ENCODE results near the gene RGS5. TPM values are rescaled to one million over a fixed set of nuclear protein-coding genes. Genes with fewer than 3 reads are reported as not detected.

Gene RGS5
- total RNA-seq, 4 donors from 2014 or later, result 7.0 to 32.9 (median 21.8) TPM

- no peak for TF ChIP-seq EP300 (IDR thresholded peaks at IDR 0.05)
- TF ChIP-seq, protein P1, sequence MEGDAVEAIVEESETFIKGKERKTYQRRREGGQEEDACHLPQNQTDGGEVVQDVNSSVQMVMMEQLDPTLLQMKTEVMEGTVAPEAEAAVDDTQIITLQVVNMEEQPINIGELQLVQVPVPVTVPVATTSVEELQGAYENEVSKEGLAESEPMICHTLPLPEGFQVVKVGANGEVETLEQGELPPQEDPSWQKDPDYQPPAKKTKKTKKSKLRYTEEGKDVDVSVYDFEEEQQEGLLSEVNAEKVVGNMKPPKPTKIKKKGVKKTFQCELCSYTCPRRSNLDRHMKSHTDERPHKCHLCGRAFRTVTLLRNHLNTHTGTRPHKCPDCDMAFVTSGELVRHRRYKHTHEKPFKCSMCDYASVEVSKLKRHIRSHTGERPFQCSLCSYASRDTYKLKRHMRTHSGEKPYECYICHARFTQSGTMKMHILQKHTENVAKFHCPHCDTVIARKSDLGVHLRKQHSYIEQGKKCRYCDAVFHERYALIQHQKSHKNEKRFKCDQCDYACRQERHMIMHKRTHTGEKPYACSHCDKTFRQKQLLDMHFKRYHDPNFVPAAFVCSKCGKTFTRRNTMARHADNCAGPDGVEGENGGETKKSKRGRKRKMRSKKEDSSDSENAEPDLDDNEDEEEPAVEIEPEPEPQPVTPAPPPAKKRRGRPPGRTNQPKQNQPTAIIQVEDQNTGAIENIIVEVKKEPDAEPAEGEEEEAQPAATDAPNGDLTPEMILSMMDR (IDR thresholded peaks at IDR 0.05), result no peak
- no peak for DNase-seq (ENCODE audit: low spot score in 2 of 2)
- Histone ChIP-seq H3K27ac (no peak overlapping the region), H3K36me3 (no peaks in the 10 kb centered on the region), H3K9me3 (no peaks in the 10 kb centered on the region), H3K27me3 (no peaks in the 10 kb centered on the region), H3K4me3 (no peak overlapping the region), H3K4me1 (no peaks in the 10 kb centered on the region)
- WGBS, result 86% methylated on average over 2 of the region's 2 CpGs
Measured at GRCh38 chr1:163131981-163132380, 70.7 kb downstream of the RGS5 start.

GRCh38 chr1:163130225-163130856, 72.4 kb downstream of the RGS5 start:
- H3K4me3 ChIP-seq, result no peak overlapping the region
- no peaks in the 10 kb centered on the region for H3K36me3 ChIP-seq
- WGBS, result 67% methylated on average over 1 of the region's 1 CpG
- no peak for DNase-seq (ENCODE audit: low spot score in 2 of 2)
- no peaks in the 10 kb centered on the region for H3K9me3 ChIP-seq
- TF ChIP-seq POLR2A (IDR thresholded peaks at IDR 0.05), result no peak
- TF ChIP-seq POLR2AphosphoS5 (IDR thresholded peaks at IDR 0.05), result no peak
- TF ChIP-seq, protein P1 (IDR thresholded peaks at IDR 0.05), result no peak
- no peak for TF ChIP-seq EP300 (IDR thresholded peaks at IDR 0.05)
- no peaks in the 10 kb centered on the region for H3K27me3 ChIP-seq
- no peaks in the 10 kb centered on the region for H3K4me1 ChIP-seq
- H3K27ac ChIP-seq, result no peak overlapping the region

- Histone ChIP-seq H3K36me3 (no peaks in the 10 kb centered on the region), H3K27ac (no peak overlapping the region), H3K4me1 (no peaks in the 10 kb centered on the region), H3K4me3 (no peak overlapping the region), H3K27me3 (no peaks in the 10 kb centered on the region), H3K9me3 (no peaks in the 10 kb centered on the region)
- no peak for DNase-seq (ENCODE audit: low spot score in 2 of 2)
- WGBS, result 79% methylated on average over 2 of the region's 2 CpGs
- no peak for TF ChIP-seq POLR2A (IDR thresholded peaks at IDR 0.05)
- TF ChIP-seq, protein P1 (IDR thresholded peaks at IDR 0.05), result no peak
- TF ChIP-seq EP300 (IDR thresholded peaks at IDR 0.05), result no peak
- no peak for TF ChIP-seq POLR2AphosphoS5 (IDR thresholded peaks at IDR 0.05)
Measured at GRCh38 chr1:163128282-163128681, 74.4 kb downstream of the RGS5 start.

DNA sequence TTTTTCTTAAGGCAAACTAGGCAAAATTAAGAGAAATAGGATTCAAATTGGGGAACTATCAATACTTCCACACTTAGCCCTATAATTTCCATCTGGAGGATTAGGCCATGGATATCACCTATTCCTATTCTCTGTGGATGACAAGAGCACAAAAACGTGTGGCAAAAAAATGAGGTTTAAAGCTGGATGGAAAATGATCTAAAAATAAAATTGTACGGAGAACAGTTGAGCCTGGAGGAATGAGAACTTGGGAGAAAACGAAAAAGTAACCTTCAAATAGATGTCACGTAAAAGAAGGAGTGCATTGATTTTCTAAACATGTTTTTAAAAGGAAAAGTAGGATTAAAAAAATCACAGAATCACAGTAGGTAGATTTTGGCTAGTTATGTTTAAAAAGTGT, 77.9 kb downstream of the RGS5 start:
- no peak overlapping the region for H3K27ac ChIP-seq
- H3K4me3 ChIP-seq, result no peak overlapping the region
- TF ChIP-seq, protein P1 (IDR thresholded peaks at IDR 0.05), result no peak
- no peak for TF ChIP-seq POLR2AphosphoS5 (IDR thresholded peaks at IDR 0.05)
- TF ChIP-seq POLR2A (IDR thresholded peaks at IDR 0.05), result no peak
- TF ChIP-seq EP300 (IDR thresholded peaks at IDR 0.05), result no peak
- H3K4me1 ChIP-seq, result no peaks in the 10 kb centered on the region
- H3K27me3 ChIP-seq, result no peaks in the 10 kb centered on the region
- WGBS, result 66% methylated on average over 4 of the region's 4 CpGs
- H3K36me3 ChIP-seq, result no peaks in the 10 kb centered on the region
- no peaks in the 10 kb centered on the region for H3K9me3 ChIP-seq
- DNase-seq (ENCODE audit: low spot score in 2 of 2), result no peak

- H3K9me3 ChIP-seq, result no peaks in the 10 kb centered on the region
- TF ChIP-seq, protein P1 (IDR thresholded peaks at IDR 0.05), result no peak
- TF ChIP-seq POLR2AphosphoS5 (IDR thresholded peaks at IDR 0.05) (no peak), POLR2A (IDR thresholded peaks at IDR 0.05) (no peak), EP300 (IDR thresholded peaks at IDR 0.05) (no peak)
Measured at GRCh38 chr1:163120372-163120771, 82.3 kb downstream of the RGS5 start.

More at GRCh38 chr1:163120372-163120771, 82.3 kb downstream of the RGS5 start:
- no peak overlapping the region for H3K4me3 ChIP-seq
- H3K36me3 ChIP-seq, result no peaks in the 10 kb centered on the region
- no peaks in the 10 kb centered on the region for H3K4me1 ChIP-seq
- H3K27me3 ChIP-seq, result no peaks in the 10 kb centered on the region
- no peak for DNase-seq (ENCODE audit: low spot score in 2 of 2)
- no peak overlapping the region for H3K27ac ChIP-seq
- WGBS, result 21% methylated on average over 1 of the region's 1 CpG

All from suprapubic skin (tissue), 4 donors.